Measurements from ENCODE around the gene TAF12. TPM values are rescaled to one million over a fixed set of nuclear protein-coding genes. Genes with fewer than 3 reads are reported as not detected.
A peak's percentile ranks its signal among the peaks of the same experiment; 100 is the strongest.
"Not testable (repeated sequence)": the region's sequence is repeated elsewhere in the genome, so short reads cannot be mapped to it uniquely, and the experiment has no call there.

TAF12 gene
- polyA plus RNA-seq, 1 of the 3 experiments (the other 2 are of a cell fraction): 34.9 TPM

DNA sequence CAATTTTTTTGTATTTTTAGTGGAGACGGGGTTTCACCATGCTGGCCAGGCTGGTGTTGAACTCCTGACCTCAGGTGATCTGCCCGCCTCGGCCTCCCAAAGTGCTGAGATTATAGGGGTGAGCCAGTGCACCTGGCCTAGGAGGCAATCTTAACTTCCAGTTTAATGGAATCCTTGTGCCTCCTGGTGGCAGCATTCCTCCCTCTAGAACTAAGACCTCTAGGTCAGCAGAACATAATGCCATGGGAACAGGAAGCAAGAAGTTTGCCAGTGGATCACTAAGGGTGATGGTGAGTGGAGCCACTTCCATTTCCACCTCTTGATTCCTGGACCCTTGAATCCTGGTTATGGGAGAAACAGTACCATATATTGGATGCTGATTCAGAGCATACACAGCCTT lies 11.0 kb upstream of the TAF12 start:
- H3K4me2 ChIP-seq; H3K4me3 ChIP-seq (ENCODE audit: low read depth in 2 of 2, low read length in 1 of 2); CTCF ChIA-PET; H3K4me1 ChIP-seq (ENCODE audit: control insufficient read depth in 1 of 2, insufficient read depth in 2 of 2, low read depth in 1 of 2, low read length in 1 of 2); H3K27ac ChIP-seq (ENCODE audit: low read depth in 2 of 2, low read length in 1 of 2); H3K9me3 ChIP-seq; H3K9me2 ChIP-seq; H4K20me1 ChIP-seq (ENCODE audit: insufficient read depth); POLR2A ChIA-PET; H3K79me2 ChIP-seq (ENCODE audit: insufficient read depth); H3K9ac ChIP-seq; H3K27me3 ChIP-seq (ENCODE audit: insufficient read depth); H2AFZ ChIP-seq (ENCODE audit: low read depth); H3K36me3 ChIP-seq (replicated peaks in 1 of 2; ENCODE audit: control insufficient read depth in 1 of 2, insufficient read depth in 2 of 2, low read length in 1 of 2); DNase-seq: not testable (repeated sequence)
- peaks cover 11% of the 10 kb centered on the region for H3F3A ChIP-seq (replicated peaks; ENCODE audit: insufficient read depth)
- TF ChIP-seq, protein P1, sequence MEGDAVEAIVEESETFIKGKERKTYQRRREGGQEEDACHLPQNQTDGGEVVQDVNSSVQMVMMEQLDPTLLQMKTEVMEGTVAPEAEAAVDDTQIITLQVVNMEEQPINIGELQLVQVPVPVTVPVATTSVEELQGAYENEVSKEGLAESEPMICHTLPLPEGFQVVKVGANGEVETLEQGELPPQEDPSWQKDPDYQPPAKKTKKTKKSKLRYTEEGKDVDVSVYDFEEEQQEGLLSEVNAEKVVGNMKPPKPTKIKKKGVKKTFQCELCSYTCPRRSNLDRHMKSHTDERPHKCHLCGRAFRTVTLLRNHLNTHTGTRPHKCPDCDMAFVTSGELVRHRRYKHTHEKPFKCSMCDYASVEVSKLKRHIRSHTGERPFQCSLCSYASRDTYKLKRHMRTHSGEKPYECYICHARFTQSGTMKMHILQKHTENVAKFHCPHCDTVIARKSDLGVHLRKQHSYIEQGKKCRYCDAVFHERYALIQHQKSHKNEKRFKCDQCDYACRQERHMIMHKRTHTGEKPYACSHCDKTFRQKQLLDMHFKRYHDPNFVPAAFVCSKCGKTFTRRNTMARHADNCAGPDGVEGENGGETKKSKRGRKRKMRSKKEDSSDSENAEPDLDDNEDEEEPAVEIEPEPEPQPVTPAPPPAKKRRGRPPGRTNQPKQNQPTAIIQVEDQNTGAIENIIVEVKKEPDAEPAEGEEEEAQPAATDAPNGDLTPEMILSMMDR (IDR thresholded peaks at IDR 0.05): peak; percentile 42
- 0 out of 2 replicates have a peak, but pooled peaks have one; percentile 18 for TF ChIP-seq SMC3 (IDR thresholded peaks at IDR 0.05; ENCODE audit: low read depth, low read length)
- TF ChIP-seq RAD21 (IDR thresholded peaks at IDR 0.05; ENCODE audit: low read length): peak; percentile 39
- WGBS (ENCODE audit: low lambda C conversion rate): 87% methylated on average over 3 of the region's 3 CpGs

DNA sequence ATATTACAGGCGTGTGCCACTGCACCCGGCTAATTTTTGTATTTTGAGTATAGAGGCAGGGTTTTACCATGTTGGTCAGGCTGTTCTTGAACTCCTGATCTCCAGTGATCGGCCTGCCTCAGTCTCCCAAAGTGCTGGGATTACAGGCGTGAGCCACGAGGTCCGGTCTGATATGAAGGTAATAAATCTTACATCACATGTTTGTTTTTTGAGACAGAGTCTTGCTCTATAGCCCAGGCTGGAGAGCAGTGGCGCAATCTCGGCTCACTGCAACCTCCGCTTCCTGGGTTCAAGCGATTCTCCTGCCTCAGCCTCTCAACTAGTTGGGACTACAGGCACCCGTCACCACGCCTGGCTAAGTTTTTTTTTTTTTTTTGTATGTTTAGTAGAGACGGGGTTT lies 10.2 kb upstream of the TAF12 start:
- H3K27ac ChIP-seq (ENCODE audit: low read depth in 2 of 2, low read length in 1 of 2); DNase-seq; H3K4me1 ChIP-seq (ENCODE audit: control insufficient read depth in 1 of 2, insufficient read depth in 2 of 2, low read depth in 1 of 2, low read length in 1 of 2); H3K4me2 ChIP-seq; H3K9ac ChIP-seq; H3K27me3 ChIP-seq (ENCODE audit: insufficient read depth); POLR2A ChIA-PET; H3K9me3 ChIP-seq; H3K4me3 ChIP-seq (ENCODE audit: low read depth in 2 of 2, low read length in 1 of 2); H3K36me3 ChIP-seq (replicated peaks in 1 of 2; ENCODE audit: control insufficient read depth in 1 of 2, insufficient read depth in 2 of 2, low read length in 1 of 2); H3K79me2 ChIP-seq (ENCODE audit: insufficient read depth); H3K9me2 ChIP-seq; H4K20me1 ChIP-seq (ENCODE audit: insufficient read depth); H2AFZ ChIP-seq (ENCODE audit: low read depth): not testable (repeated sequence)
- peaks cover 15% of the 10 kb centered on the region for H3F3A ChIP-seq (replicated peaks; ENCODE audit: insufficient read depth)
- 78% methylated on average over 12 of the region's 13 CpGs for WGBS (ENCODE audit: low lambda C conversion rate)
- CTCF ChIA-PET: interaction anchor here (1.7 kb wide), 1 partner anchor 224 kb away, joined by 6 read pairs; no protein-coding TSS in a partner anchor

DNA sequence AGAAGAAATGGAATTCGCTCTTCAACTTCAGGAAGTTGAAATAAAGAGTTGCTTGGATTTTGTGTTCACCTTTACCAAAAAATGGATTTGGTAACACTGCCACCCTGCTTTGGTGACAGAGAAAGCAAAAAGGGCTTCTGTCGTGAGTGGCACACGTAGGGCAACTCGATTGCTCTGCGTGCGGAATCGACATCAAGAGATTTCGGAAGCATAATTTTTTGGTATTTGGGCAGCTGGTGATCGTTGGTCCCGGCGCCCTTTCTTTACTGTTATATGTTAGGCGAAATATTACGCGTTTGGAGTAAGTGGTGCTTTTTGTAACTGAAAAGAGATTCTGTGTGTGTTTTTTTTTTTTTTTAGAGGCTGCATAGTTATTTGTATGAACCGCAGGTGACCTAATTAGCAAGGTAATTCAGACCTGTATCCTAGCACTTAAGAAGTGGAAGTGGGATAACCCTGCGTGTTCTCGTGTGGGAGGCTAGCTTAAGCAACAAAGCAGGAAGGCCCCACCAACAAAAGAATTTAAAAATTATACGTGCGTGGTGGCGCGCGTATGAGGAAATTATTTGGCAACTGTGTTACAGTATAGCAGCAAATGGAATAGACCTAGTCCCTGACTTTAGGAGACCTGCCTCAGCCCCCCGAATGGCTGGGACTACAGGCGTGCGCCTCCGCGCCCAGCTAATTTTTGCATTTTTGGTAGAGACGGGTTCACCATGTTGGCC lies 5.8 kb upstream of the TAF12 start, which contains the start of gene RNU11:
Gene RNU11 (plus strand): TSS at position 127 of the 725 bp plus-strand sequence.
- Histone ChIP-seq H3K9ac (peak within 1 kb of the TSS; percentile 83), H3K4me2 (peak within 1 kb of the TSS; percentile 81), H4K20me1 (ENCODE audit: insufficient read depth) (no peaks in the 10 kb centered on the region), H3K27ac (ENCODE audit: low read depth in 2 of 2, low read length in 1 of 2) (peak within 1 kb of the TSS; percentile 96 to 99), H3K27me3 (ENCODE audit: insufficient read depth) (no peaks in the 10 kb centered on the region), H3K36me3 (replicated peaks in 1 of 2; ENCODE audit: control insufficient read depth in 1 of 2, insufficient read depth in 2 of 2, low read length in 1 of 2) (no peaks in the 10 kb centered on the region), H3K9me3 (no peaks in the 10 kb centered on the region), H2AFZ (ENCODE audit: low read depth) (peak within 1 kb of the TSS; percentile 86), H3K9me2 (no peaks in the 10 kb centered on the region), H3K4me3 (ENCODE audit: low read depth in 2 of 2, low read length in 1 of 2) (peak within 1 kb of the TSS; percentile 39 to 40), H3K79me2 (ENCODE audit: insufficient read depth) (peaks cover 3% of the 10 kb centered on the region; the same call in 1 of the 2 replicates), H3K4me1 (ENCODE audit: control insufficient read depth in 1 of 2, insufficient read depth in 2 of 2, low read depth in 1 of 2, low read length in 1 of 2) (peaks cover 0 to 9% of the 10 kb centered on the region in 2 experiments; a peak in 2 of 4 replicates), H3F3A (replicated peaks; ENCODE audit: insufficient read depth) (peaks cover 18% of the 10 kb centered on the region)
- peak; percentile 73 for DNase-seq
- 2% methylated on average over 28 of the region's 28 CpGs for WGBS (ENCODE audit: low lambda C conversion rate)
- ChIA-PET CTCF (interaction anchor here (0.7 to 1.6 kb wide), 7 partner anchors 9 to 236 kb away, joined by 3 to 8 read pairs (median 3); partner anchors contain the start of gene YTHDF2), POLR2A (interaction anchor here (0.6 to 2.1 kb wide), 20 partner anchors 8 to 1283 kb away, joined by 3 to 32 read pairs (median 4); partner anchors contain the start of genes GMEB1, MED18, OPRD1 and YTHDF2)
- TF ChIP-seq SMC3 (IDR thresholded peaks at IDR 0.05; ENCODE audit: low read depth, low read length) (no peak), TEAD4 (IDR thresholded peaks at IDR 0.05; ENCODE audit: borderline replicate concordance, insufficient read depth) (peak; percentile 90), POLR2AphosphoS5 (IDR thresholded peaks at IDR 0.05; ENCODE audit: low read depth, low read length) (peak; percentile 100), FOSL2 (IDR thresholded peaks at IDR 0.05; ENCODE audit: borderline replicate concordance, low read depth) (peak; percentile 64), TAF1 (IDR thresholded peaks at IDR 0.05; ENCODE audit: borderline replicate concordance, low read depth, low read length) (peak; percentile 86), GATA2 (CRISPR knock-in tag; IDR thresholded peaks at IDR 0.05) (no peak; the same call in 1 of the 2 replicates), TCF12 (IDR thresholded peaks at IDR 0.05) (peak; percentile 79), NRF1 (IDR thresholded peaks at IDR 0.05; ENCODE audit: low read depth, low read length) (no peak), CHD2 (IDR thresholded peaks at IDR 0.05; ENCODE audit: low read length, partially characterized antibody) (peak; percentile 95), SIN3A (IDR thresholded peaks at IDR 0.05; ENCODE audit: borderline replicate concordance, low read depth, low read length) (peak; percentile 100), FOXJ3 (CRISPR knock-in tag; IDR thresholded peaks at IDR 0.05) (no peak), NFIC (IDR thresholded peaks at IDR 0.05; ENCODE audit: borderline replicate concordance) (peak; percentile 54; the same call in 1 of the 2 replicates)
- TF ChIP-seq, protein P2, sequence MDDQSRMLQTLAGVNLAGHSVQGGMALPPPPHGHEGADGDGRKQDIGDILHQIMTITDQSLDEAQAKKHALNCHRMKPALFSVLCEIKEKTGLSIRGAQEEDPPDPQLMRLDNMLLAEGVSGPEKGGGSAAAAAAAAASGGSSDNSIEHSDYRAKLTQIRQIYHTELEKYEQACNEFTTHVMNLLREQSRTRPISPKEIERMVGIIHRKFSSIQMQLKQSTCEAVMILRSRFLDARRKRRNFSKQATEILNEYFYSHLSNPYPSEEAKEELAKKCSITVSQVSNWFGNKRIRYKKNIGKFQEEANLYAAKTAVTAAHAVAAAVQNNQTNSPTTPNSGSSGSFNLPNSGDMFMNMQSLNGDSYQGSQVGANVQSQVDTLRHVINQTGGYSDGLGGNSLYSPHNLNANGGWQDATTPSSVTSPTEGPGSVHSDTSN (IDR thresholded peaks at IDR 0.05): peak; percentile 89

All from SK-N-SH (cell line).